Measurements from ENCODE around the gene CA4. TPM values are rescaled to one million over a fixed set of nuclear protein-coding genes. Genes with fewer than 3 reads are reported as not detected.
"Not testable (repeated sequence)": the region's sequence is repeated elsewhere in the genome, so short reads cannot be mapped to it uniquely, and the experiment has no call there.

CA4 gene
- total and polyA plus RNA-seq, 10 of the 15 experiments (the other 5 are each of a cell fraction or from before 2014, with no cell fraction given), result 0.13 to 0.31 TPM; not detected in 8

DNA sequence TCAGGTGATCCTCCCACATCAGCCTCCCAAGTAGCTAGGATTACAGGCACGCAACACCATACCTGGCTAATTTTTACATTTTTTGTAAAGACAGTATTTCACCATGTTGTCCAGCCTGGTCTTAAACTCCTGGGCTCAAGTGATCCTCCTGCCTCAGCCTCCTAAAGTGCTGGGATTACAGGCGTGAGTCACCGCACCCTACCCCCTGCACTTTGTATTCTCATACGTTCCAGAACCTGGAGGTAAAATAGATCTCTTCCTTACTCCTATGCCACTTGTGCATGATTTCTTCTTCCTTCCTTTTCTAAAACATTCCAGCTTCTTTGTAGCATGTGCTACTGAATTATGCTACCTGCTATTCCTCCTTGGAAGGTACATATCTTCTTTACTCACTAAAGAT is 44.4 kb downstream of the CA4 start:
- RAD21 ChIA-PET (ENCODE audit: unreplicated experiment); H3K4me3 ChIP-seq; H4K20me1 ChIP-seq (ENCODE audit: control insufficient read depth, insufficient read depth); H3K36me3 ChIP-seq (ENCODE audit: control insufficient read depth in 2 of 2, insufficient read depth in 2 of 2, low read length in 1 of 2); H2AFZ ChIP-seq (ENCODE audit: control insufficient read depth, low read depth, low read length); POLR2A ChIA-PET; H3K27ac ChIP-seq (ENCODE audit: control insufficient read depth, insufficient read depth); DNase-seq (ENCODE audit: low read depth, low spot score); H3K9ac ChIP-seq (ENCODE audit: control insufficient read depth, insufficient read depth, low read length); BruUV-seq (replicated peaks); FAIRE-seq; H3K4me1 ChIP-seq (ENCODE audit: control insufficient read depth, insufficient read depth, low read length); SMC1A ChIA-PET (ENCODE audit: uncharacterized antibody, unreplicated experiment); intact Hi-C loops (cut with micrococcal nuclease; ENCODE audit: unreplicated experiment); H3K4me2 ChIP-seq (ENCODE audit: control insufficient read depth, insufficient read depth); H3K9me3 ChIP-seq (replicated peaks; ENCODE audit: control insufficient read depth, insufficient read depth, low read length); ATAC-seq; in situ Hi-C loops (cut with MboI); H3K79me2 ChIP-seq (ENCODE audit: control insufficient read depth, insufficient read depth, low read length); CTCF ChIA-PET; H3K27me3 ChIP-seq (replicated peaks in 1 of 2; ENCODE audit: control insufficient read depth in 2 of 2, insufficient read depth in 2 of 2, low read length in 1 of 2): not testable (repeated sequence)
- WGBS (ENCODE audit: insufficient coverage, insufficient replicate concordance, low lambda C conversion rate, missing lambda C conversion rate), result 94% methylated on average over 4 of the region's 4 CpGs

DNA sequence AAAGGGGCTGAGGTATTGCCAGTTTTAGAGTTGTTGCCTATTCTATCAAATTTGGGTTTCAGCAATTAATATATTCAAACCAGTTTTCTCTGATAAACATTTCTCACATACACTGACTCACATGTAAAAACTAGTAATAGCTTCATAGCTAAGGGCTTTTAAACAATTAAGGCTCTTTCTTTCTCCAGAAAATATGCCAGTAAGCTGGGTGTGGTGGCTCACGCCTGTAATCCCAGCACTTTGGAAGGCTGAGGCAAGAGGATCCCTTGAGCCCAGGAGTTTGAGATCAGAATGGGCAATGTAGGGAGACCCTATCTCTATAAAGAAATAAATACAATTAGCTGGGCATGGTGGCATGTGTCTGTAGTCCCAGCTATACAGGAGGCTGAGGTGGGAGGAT is 48.9 kb downstream of the CA4 start:
- H3K4me3 ChIP-seq; RAD21 ChIA-PET (ENCODE audit: unreplicated experiment); H3K79me2 ChIP-seq (ENCODE audit: control insufficient read depth, insufficient read depth, low read length); FAIRE-seq; BruUV-seq (replicated peaks); H2AFZ ChIP-seq (ENCODE audit: control insufficient read depth, low read depth, low read length); H3K36me3 ChIP-seq (ENCODE audit: control insufficient read depth in 2 of 2, insufficient read depth in 2 of 2, low read length in 1 of 2); ATAC-seq; in situ Hi-C loops (cut with MboI); H3K27me3 ChIP-seq (replicated peaks in 1 of 2; ENCODE audit: control insufficient read depth in 2 of 2, insufficient read depth in 2 of 2, low read length in 1 of 2); H3K9me3 ChIP-seq (replicated peaks; ENCODE audit: control insufficient read depth, insufficient read depth, low read length); H3K27ac ChIP-seq (ENCODE audit: control insufficient read depth, insufficient read depth); H3K4me2 ChIP-seq (ENCODE audit: control insufficient read depth, insufficient read depth); H3K9ac ChIP-seq (ENCODE audit: control insufficient read depth, insufficient read depth, low read length); intact Hi-C loops (cut with micrococcal nuclease; ENCODE audit: unreplicated experiment); DNase-seq (ENCODE audit: low read depth, low spot score); H3K4me1 ChIP-seq (ENCODE audit: control insufficient read depth, insufficient read depth, low read length); H4K20me1 ChIP-seq (ENCODE audit: control insufficient read depth, insufficient read depth): not testable (repeated sequence)
- 95% methylated on average over 1 of the region's 1 CpG for WGBS (ENCODE audit: insufficient coverage, insufficient replicate concordance, low lambda C conversion rate, missing lambda C conversion rate)
- POLR2A ChIA-PET, result interaction anchor here (0.7 kb wide), 1 partner anchor 90 kb away, joined by 6 read pairs; no protein-coding TSS in a partner anchor
- SMC1A ChIA-PET (ENCODE audit: uncharacterized antibody, unreplicated experiment), result interaction anchor here (0.7 kb wide), 1 partner anchor 14 kb away, joined by 3 read pairs; no protein-coding TSS in a partner anchor
- CTCF ChIA-PET, result interaction anchor here (0.7 to 1.2 kb wide), 2 partner anchors 91 to 266 kb away, joined by 3 to 6 read pairs; no protein-coding TSS in a partner anchor

- in situ Hi-C loops (cut with MboI); H3K79me2 ChIP-seq (ENCODE audit: control insufficient read depth, insufficient read depth, low read length); BruUV-seq (replicated peaks); CTCF ChIA-PET; ATAC-seq; H3K9me3 ChIP-seq (replicated peaks; ENCODE audit: control insufficient read depth, insufficient read depth, low read length); POLR2A ChIA-PET; FAIRE-seq; H4K20me1 ChIP-seq (ENCODE audit: control insufficient read depth, insufficient read depth); H2AFZ ChIP-seq (ENCODE audit: control insufficient read depth, low read depth, low read length); H3K4me2 ChIP-seq (ENCODE audit: control insufficient read depth, insufficient read depth); H3K27me3 ChIP-seq (replicated peaks in 1 of 2; ENCODE audit: control insufficient read depth in 2 of 2, insufficient read depth in 2 of 2, low read length in 1 of 2); H3K4me1 ChIP-seq (ENCODE audit: control insufficient read depth, insufficient read depth, low read length); intact Hi-C loops (cut with micrococcal nuclease; ENCODE audit: unreplicated experiment); DNase-seq (ENCODE audit: low read depth, low spot score); SMC1A ChIA-PET (ENCODE audit: uncharacterized antibody, unreplicated experiment); H3K36me3 ChIP-seq (ENCODE audit: control insufficient read depth in 2 of 2, insufficient read depth in 2 of 2, low read length in 1 of 2); H3K4me3 ChIP-seq; RAD21 ChIA-PET (ENCODE audit: unreplicated experiment); H3K27ac ChIP-seq (ENCODE audit: control insufficient read depth, insufficient read depth); H3K9ac ChIP-seq (ENCODE audit: control insufficient read depth, insufficient read depth, low read length): not testable (repeated sequence)
- TF ChIP-seq ETV6 (conservative IDR thresholded peaks at IDR 0.05 in 1 of 2, IDR thresholded peaks at IDR 0.05 in 1 of 2; ENCODE audit: borderline replicate concordance in 1 of 2, low read depth in 1 of 2), result peak in 1 of 2 experiments; percentile 71; a peak in 1 of 4 replicates
These were observed 56.0 kb downstream of the CA4 start for GRCh38 chr17:60205782-60206181.

DNA sequence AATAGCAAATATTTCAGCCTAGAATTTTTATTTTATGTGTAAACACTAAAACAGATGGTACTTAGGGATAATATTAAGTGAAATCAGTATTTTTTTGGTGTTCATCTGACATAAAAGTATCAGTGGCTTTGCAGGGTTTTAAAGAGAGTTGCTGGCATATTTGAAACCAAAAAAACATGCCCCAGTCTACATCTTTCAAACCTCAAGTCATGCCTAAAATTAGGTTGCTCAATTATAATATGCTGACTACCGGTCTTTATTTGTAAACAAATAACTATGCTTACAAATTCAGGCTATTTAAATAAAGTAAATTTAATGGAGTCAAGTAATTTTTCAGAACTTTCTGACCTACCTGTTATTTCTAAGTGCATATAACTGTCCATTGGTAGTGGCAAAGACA is 58.5 kb downstream of the CA4 start:
- FAIRE-seq; RAD21 ChIA-PET (ENCODE audit: unreplicated experiment); H3K36me3 ChIP-seq (ENCODE audit: control insufficient read depth in 2 of 2, insufficient read depth in 2 of 2, low read length in 1 of 2); H2AFZ ChIP-seq (ENCODE audit: control insufficient read depth, low read depth, low read length); DNase-seq (ENCODE audit: low read depth, low spot score); H3K79me2 ChIP-seq (ENCODE audit: control insufficient read depth, insufficient read depth, low read length); H3K27me3 ChIP-seq (replicated peaks in 1 of 2; ENCODE audit: control insufficient read depth in 2 of 2, insufficient read depth in 2 of 2, low read length in 1 of 2); H3K9ac ChIP-seq (ENCODE audit: control insufficient read depth, insufficient read depth, low read length); H3K9me3 ChIP-seq (replicated peaks; ENCODE audit: control insufficient read depth, insufficient read depth, low read length); CTCF ChIA-PET; POLR2A ChIA-PET; H4K20me1 ChIP-seq (ENCODE audit: control insufficient read depth, insufficient read depth); H3K27ac ChIP-seq (ENCODE audit: control insufficient read depth, insufficient read depth); in situ Hi-C loops (cut with MboI); SMC1A ChIA-PET (ENCODE audit: uncharacterized antibody, unreplicated experiment); H3K4me2 ChIP-seq (ENCODE audit: control insufficient read depth, insufficient read depth); BruUV-seq (replicated peaks); intact Hi-C loops (cut with micrococcal nuclease; ENCODE audit: unreplicated experiment); H3K4me1 ChIP-seq (ENCODE audit: control insufficient read depth, insufficient read depth, low read length); ATAC-seq; H3K4me3 ChIP-seq: not testable (repeated sequence)
- 94% methylated on average over 1 of the region's 1 CpG for WGBS (ENCODE audit: insufficient coverage, insufficient replicate concordance, low lambda C conversion rate, missing lambda C conversion rate)
